Neuronal stem cell (in vitro differentiated cells): Measurements from ENCODE around the gene WDR82.

Source experiments
- DNase-seq: peaks from one replicate; pipeline ENCODE4 v3.0.0-alpha.2; 2013; ENCODE audit warnings: low spot score
- H2AFZ ChIP-seq: one replicate; pipeline ENCODE4 v1.6.1; 2013; ENCODE audit warnings: mild to moderate bottlenecking, low read length, inconsistent platforms
- H2AK5ac ChIP-seq: 2 replicates; pipeline ENCODE4 v1.6.1; 2013; ENCODE audit warnings: low read depth, mild to moderate bottlenecking, inconsistent platforms, low read length, moderate library complexity, mixed read lengths
- H2BK120ac ChIP-seq: 2 replicates; pipeline ENCODE4 v1.6.1; 2013; ENCODE audit warnings: low read depth, mild to moderate bottlenecking, inconsistent platforms, low read length, moderate library complexity, mixed read lengths
- H2BK12ac ChIP-seq: one replicate; pipeline ENCODE4 v1.6.1; 2013; ENCODE audit warnings: low read length, inconsistent platforms
- H2BK15ac ChIP-seq: 2 replicates; pipeline ENCODE4 v1.6.1; 2013; ENCODE audit warnings: mild to moderate bottlenecking, low read length, inconsistent platforms, mixed read lengths
- H2BK5ac ChIP-seq: one replicate; pipeline ENCODE4 v1.6.1; 2013; ENCODE audit warnings: inconsistent platforms, mild to moderate bottlenecking, low read length, moderate library complexity
- H3K14ac ChIP-seq: one replicate; pipeline ENCODE4 v1.6.1; 2013; ENCODE audit warnings: low read length, inconsistent platforms
- H3K18ac ChIP-seq: 2 replicates; pipeline ENCODE4 v1.6.1; 2013; ENCODE audit warnings: low read length, inconsistent platforms
- H3K23ac ChIP-seq: 2 replicates; pipeline ENCODE4 v1.6.1; 2013; ENCODE audit warnings: low read depth, mild to moderate bottlenecking, mixed read lengths, low read length, inconsistent platforms; ENCODE audit not compliant: poor library complexity
- H3K27ac ChIP-seq: replicated peaks from 3 replicates; pipeline ENCODE4 v1.5.1; 2013; ENCODE audit warnings: low read length, inconsistent platforms
- H3K27me3 ChIP-seq, 3 experiments: 2 replicates each; pipeline ENCODE4 v1.6.1; 2013; ENCODE audit warnings: low read length in 3 of 3, mild to moderate bottlenecking in 2 of 3, inconsistent platforms in 1 of 3, low read depth in 1 of 3, mixed read lengths in 1 of 3, moderate library complexity in 1 of 3; ENCODE audit not compliant: control insufficient read depth in 3 of 3, insufficient read depth in 3 of 3
- H3K36me3 ChIP-seq, 2 donors: replicated peaks in 1 of 2; 2 replicates each; pipeline ENCODE4 v1.6.1; 2013; ENCODE audit warnings: low read length in 2 of 2; ENCODE audit not compliant: control insufficient read depth in 2 of 2, insufficient read depth in 2 of 2
- H3K4ac ChIP-seq: 2 replicates; pipeline ENCODE4 v1.6.1; 2013; ENCODE audit warnings: inconsistent platforms, mild to moderate bottlenecking, low read length, moderate library complexity
- H3K4me1 ChIP-seq, 2 donors: 1 replicate in 1 of 2; 2 replicates in 1 of 2; pipeline ENCODE4 v1.6.1; 2013; ENCODE audit warnings: low read length in 2 of 2, low read depth in 1 of 2; ENCODE audit not compliant: control insufficient read depth in 2 of 2, insufficient read depth in 1 of 2
- H3K4me2 ChIP-seq: one replicate; pipeline ENCODE4 v1.6.1; 2013; ENCODE audit warnings: mild to moderate bottlenecking, low read length, inconsistent platforms; ENCODE audit not compliant: insufficient read depth, poor library complexity, severe bottlenecking
- H3K4me3 ChIP-seq, 2 donors: 2 replicates each; pipeline ENCODE4 v1.5.1; 2013; ENCODE audit warnings: low read length in 2 of 2, mild to moderate bottlenecking in 2 of 2, inconsistent platforms in 1 of 2, moderate library complexity in 1 of 2
- H3K79me1 ChIP-seq: one replicate; pipeline ENCODE4 v1.6.1; 2013; ENCODE audit warnings: low read depth, mild to moderate bottlenecking, inconsistent platforms, low read length, moderate library complexity
- H3K9ac ChIP-seq: one replicate; pipeline ENCODE4 v1.6.1; 2013; ENCODE audit warnings: mild to moderate bottlenecking, low read depth, low read length, inconsistent platforms; ENCODE audit not compliant: poor library complexity
- H3K9me3 ChIP-seq, 2 donors: replicated peaks in 1 of 2; 2 replicates each; pipeline versions ENCODE3 to v1.6.1; 2013; ENCODE audit warnings: low read length in 2 of 2, mild to moderate bottlenecking in 2 of 2, inconsistent platforms in 1 of 2, low read depth in 1 of 2, mixed read lengths in 1 of 2, moderate library complexity in 1 of 2; ENCODE audit not compliant: control insufficient read depth in 2 of 2, insufficient read depth in 1 of 2
- H4K8ac ChIP-seq: one replicate; pipeline ENCODE4 v1.6.1; 2013; ENCODE audit warnings: low read depth, mild to moderate bottlenecking, inconsistent platforms, low read length, moderate library complexity
- H4K91ac ChIP-seq: one replicate; pipeline ENCODE4 v1.6.1; 2013; ENCODE audit warnings: low read length, low read depth, mild to moderate bottlenecking, inconsistent platforms; ENCODE audit not compliant: poor library complexity
- WGBS, 2 donors: extraction: QIAGEN DNeasy Blood & Tissue Kit; methylation state at CpG; one replicate each; pipeline ENCODE4 v1.1.7; 2013; ENCODE audit warnings: missing lambda C conversion rate in 2 of 2, mixed read lengths in 1 of 2; ENCODE audit not compliant: insufficient read length in 2 of 2, insufficient replicate concordance in 1 of 2; ENCODE audit errors: extremely low coverage in 2 of 2; 5-methylcytosine and 5-hydroxymethylcytosine counted together

Gene WDR82

DNA sequence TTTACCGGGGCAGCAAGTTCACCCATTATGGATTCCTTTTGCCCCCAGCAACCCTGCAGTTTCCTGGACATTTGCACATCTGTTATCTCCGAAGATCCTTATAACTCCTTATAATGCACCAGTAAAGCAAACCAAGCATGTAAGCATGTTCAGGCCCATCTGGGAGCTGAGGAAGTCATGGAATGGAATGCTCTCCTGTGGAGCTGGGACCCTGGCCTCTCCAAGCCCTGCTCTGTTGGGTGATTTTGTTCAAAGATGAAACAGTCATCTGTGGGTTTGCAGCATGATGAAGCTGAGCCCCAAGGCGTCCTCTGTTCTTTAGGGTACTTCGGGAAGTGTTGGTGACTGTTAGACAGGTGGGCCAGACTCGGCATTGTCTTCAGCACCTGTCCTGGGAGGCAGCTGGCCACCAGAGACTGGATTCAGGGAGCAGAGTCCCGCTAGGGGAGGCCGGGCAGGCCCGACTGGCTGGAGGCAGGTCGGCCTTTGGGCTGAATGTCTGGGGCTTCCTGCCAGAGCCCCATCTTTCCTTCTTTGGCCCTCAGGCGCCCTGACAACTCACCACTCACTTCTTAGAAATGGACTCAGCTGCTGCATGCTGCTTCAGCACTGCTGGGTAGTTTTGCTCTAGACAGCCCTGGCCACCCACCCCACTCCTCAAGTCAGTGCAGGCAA lies 41.6 kb upstream of the WDR82 start:
- peak overlapping the region; percentile 79 for H3K9ac ChIP-seq
- no peaks in the 10 kb centered on the region for H3K27me3 ChIP-seq
- no peak overlapping the region for H3K4ac ChIP-seq
- H2AK5ac ChIP-seq = peak overlapping the region; percentile 78
- no peaks in the 10 kb centered on the region for H3K36me3 ChIP-seq
- peak overlapping the region; percentile 10 for H3K27ac ChIP-seq
- H2BK120ac ChIP-seq = no peak overlapping the region
- peak overlapping the region; percentile 79 for H3K18ac ChIP-seq
- peaks cover 13 to 24% of the 10 kb centered on the region in 2 donors for H3K4me1 ChIP-seq
- no peak overlapping the region for H4K8ac ChIP-seq
- H3K9me3 ChIP-seq = no peaks in the 10 kb centered on the region
- H2BK15ac ChIP-seq = peak overlapping the region; percentile 73
- no CpG with 5 or more reads among the region's 10 CpGs for WGBS, 2 donors
- no peaks in the 10 kb centered on the region for H3K79me1 ChIP-seq
- no peak overlapping the region for H3K4me3 ChIP-seq
- no peak overlapping the region for H3K14ac ChIP-seq
- H2BK5ac ChIP-seq = peak overlapping the region; percentile 75
- H2AFZ ChIP-seq = peak overlapping the region; percentile 64
- peak overlapping the region; percentile 43 for H2BK12ac ChIP-seq
- peak overlapping the region; percentile 74 for H4K91ac ChIP-seq
- no peak overlapping the region for H3K4me2 ChIP-seq
- no peak overlapping the region for H3K23ac ChIP-seq
- DNase-seq = no peak

DNA sequence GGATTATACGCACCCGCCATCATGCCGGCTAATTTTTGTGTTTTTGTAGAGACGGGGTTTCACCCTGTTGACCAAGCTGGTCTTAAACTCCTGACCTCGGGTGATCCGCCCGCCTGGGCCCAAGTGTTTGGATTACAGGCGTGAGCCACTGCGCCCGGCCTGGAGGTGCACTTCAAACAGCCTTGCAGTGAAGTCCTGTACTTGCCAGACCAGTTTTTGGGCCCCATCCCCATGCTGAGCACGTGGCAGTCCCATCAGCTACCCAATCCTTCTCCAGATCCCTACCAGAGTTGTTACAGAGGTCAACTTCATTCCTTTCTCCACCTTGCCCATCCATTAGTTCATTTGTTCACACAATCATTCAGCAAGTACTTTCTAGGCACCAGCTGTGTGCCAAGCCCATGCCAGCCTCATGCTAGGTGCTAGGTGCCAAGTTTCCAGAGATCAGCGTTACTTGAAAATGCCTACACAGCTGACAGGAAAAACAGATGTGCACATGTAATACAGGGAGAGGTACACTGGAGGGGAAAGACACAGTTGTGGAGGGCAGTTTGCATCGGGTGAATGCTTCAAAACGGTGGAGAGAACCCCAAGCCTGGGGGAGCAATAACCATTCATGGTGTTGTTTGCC lies 39.9 kb upstream of the WDR82 start:
- Histone ChIP-seq H3K9ac (no peak overlapping the region), H2AK5ac (no peak overlapping the region), H2BK12ac (peak overlapping the region; percentile 1), H3K14ac (peak overlapping the region; percentile 14), H3K36me3 (no peaks in the 10 kb centered on the region), H2BK5ac (no peak overlapping the region), H3K4me2 (no peak overlapping the region), H3K4me3 (no peak overlapping the region), H4K8ac (no peak overlapping the region), H3K27ac (no peak overlapping the region), H3K9me3 (no peaks in the 10 kb centered on the region), H2AFZ (no peak overlapping the region), H3K4ac (peak overlapping the region; percentile 2), H2BK120ac (no peak overlapping the region), H2BK15ac (no peak overlapping the region), H3K79me1 (no peaks in the 10 kb centered on the region), H4K91ac (no peak overlapping the region), H3K4me1 (peaks cover 26 to 38% of the 10 kb centered on the region in 2 donors), H3K18ac (no peak overlapping the region), H3K27me3 (no peaks in the 10 kb centered on the region), H3K23ac (no peak overlapping the region)
- WGBS, 2 donors = no CpG with 5 or more reads among the region's 14 CpGs
- DNase-seq = no peak

DNA sequence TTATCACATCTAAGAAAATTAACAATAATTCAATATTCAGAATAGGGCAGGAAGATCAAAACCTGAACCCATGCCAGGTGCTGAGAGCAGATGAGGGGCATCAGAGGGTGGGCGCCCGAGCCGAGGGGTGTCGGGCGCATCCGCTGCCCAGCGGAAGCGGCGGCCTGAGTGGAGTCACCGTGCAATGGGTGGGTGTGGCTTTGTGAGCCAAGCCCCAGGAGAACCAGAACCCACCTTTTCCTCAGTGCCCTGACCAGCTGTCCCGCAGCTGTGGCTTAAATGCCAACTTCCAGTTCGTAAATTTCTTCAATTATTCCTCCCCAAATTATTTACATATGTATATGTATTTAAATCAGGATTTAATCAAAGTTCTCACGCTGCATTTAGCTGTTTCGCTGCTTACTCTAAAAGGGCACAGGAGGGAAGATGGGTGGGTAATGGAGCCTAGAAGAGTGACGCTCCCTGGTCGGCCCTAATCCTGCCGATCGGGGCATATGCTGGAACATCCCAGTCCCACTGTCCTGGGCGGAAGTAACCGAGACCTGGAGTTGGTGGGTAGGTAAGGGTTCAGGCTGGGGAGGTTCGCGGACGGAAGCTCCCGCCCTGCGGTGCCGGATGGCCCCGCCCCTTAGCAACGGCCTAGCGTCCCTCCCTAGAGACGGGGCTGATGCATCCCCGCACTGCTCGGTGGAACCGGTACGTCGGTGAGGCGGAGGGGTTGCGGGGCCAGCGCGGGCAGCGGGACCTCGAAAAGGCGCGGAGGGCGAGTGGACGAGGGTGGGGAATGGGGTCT lies 39.0 kb upstream of the WDR82 start:
- Histone ChIP-seq H2AFZ (no peak overlapping the region), H4K8ac (no peak overlapping the region), H3K18ac (peak overlapping the region; percentile 90), H4K91ac (no peak overlapping the region), H3K14ac (no peak overlapping the region), H2BK15ac (no peak overlapping the region), H2BK5ac (no peak overlapping the region), H3K79me1 (no peaks in the 10 kb centered on the region), H3K4me2 (peak overlapping the region; percentile 74), H3K4me3 (peak overlapping the region in 1 of 2 donors; percentile 72), H2BK120ac (no peak overlapping the region), H3K23ac (no peak overlapping the region), H3K4ac (no peak overlapping the region), H3K36me3 (no peaks in the 10 kb centered on the region), H3K27ac (no peak overlapping the region), H2AK5ac (peak overlapping the region; percentile 65), H3K4me1 (peaks cover 31 to 40% of the 10 kb centered on the region in 2 donors), H3K9me3 (no peaks in the 10 kb centered on the region), H3K27me3 (no peaks in the 10 kb centered on the region), H2BK12ac (no peak overlapping the region), H3K9ac (peak overlapping the region; percentile 79)
- peak; percentile 58 for DNase-seq
- WGBS, 2 donors = no CpG with 5 or more reads among the region's 45 CpGs
